GM12873 (cell line): ENCODE data around the gene C22orf39.

Experiments
- TF ChIP-seq, protein P1 (sequence below): IDR thresholded peaks from 2 replicates; pipeline ENCODE4 v1.5.1; 2012; ENCODE audit warnings: low read depth, mild to moderate bottlenecking, moderate library complexity, low read length, control low read depth; ENCODE audit not compliant: insufficient read depth; ENCODE audit errors: missing control alignments

C22orf39 gene

DNA sequence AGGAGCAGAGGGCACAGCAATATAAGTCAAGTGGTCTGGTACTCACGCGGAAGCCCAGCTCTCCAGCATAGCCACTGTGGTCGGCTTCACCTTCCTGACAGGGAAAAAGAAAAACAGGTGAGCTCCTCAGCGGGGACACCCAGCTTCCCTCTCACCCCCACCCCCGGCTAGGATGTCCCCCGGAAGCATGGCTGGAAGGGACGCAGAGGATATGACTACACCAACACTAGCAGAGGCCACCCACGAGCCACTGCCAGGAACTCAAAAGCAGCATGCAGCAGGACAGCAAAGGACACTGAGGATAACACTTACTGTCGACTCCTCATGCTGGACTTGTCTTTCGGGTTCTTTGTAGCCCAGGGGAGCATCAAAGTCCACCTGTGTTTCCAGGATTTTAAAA, 9.0 kb upstream of the C22orf39 start:
- TF ChIP-seq, protein P1, sequence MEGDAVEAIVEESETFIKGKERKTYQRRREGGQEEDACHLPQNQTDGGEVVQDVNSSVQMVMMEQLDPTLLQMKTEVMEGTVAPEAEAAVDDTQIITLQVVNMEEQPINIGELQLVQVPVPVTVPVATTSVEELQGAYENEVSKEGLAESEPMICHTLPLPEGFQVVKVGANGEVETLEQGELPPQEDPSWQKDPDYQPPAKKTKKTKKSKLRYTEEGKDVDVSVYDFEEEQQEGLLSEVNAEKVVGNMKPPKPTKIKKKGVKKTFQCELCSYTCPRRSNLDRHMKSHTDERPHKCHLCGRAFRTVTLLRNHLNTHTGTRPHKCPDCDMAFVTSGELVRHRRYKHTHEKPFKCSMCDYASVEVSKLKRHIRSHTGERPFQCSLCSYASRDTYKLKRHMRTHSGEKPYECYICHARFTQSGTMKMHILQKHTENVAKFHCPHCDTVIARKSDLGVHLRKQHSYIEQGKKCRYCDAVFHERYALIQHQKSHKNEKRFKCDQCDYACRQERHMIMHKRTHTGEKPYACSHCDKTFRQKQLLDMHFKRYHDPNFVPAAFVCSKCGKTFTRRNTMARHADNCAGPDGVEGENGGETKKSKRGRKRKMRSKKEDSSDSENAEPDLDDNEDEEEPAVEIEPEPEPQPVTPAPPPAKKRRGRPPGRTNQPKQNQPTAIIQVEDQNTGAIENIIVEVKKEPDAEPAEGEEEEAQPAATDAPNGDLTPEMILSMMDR: no peak

- TF ChIP-seq, protein P1: no peak
Observed at GRCh38 chr22:19455585-19456370, 8.3 kb upstream of the C22orf39 start.

GRCh38 chr22:19455033-19455432, 7.5 kb upstream of the C22orf39 start:
- TF ChIP-seq, protein P1: no peak

DNA sequence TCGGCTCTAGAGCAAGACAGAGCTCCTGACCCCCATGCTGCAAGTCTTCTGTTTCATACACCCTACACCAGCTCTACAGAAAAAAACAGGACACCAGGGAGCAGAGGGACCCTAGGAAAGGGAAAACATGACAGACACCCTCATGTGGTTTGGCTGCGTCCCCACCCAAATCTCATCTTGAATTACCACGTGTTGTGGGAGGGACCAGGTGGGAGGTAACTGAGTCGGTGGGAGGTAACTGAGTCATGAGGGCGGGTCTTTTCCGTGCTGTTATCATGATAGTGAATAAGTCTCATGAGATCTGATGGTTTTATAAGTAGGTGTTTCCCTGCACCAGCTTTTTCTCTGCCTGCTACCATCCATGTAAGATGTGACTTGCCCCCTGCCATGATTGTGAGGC, 6.6 kb upstream of the C22orf39 start:
- TF ChIP-seq, protein P1: no peak

- TF ChIP-seq, protein P1: no peak
Observed at GRCh38 chr22:19453718-19454117, 6.2 kb upstream of the C22orf39 start.

GRCh38 chr22:19451570-19451969, 4.1 kb upstream of the C22orf39 start:
- TF ChIP-seq, protein P1: no peak

DNA sequence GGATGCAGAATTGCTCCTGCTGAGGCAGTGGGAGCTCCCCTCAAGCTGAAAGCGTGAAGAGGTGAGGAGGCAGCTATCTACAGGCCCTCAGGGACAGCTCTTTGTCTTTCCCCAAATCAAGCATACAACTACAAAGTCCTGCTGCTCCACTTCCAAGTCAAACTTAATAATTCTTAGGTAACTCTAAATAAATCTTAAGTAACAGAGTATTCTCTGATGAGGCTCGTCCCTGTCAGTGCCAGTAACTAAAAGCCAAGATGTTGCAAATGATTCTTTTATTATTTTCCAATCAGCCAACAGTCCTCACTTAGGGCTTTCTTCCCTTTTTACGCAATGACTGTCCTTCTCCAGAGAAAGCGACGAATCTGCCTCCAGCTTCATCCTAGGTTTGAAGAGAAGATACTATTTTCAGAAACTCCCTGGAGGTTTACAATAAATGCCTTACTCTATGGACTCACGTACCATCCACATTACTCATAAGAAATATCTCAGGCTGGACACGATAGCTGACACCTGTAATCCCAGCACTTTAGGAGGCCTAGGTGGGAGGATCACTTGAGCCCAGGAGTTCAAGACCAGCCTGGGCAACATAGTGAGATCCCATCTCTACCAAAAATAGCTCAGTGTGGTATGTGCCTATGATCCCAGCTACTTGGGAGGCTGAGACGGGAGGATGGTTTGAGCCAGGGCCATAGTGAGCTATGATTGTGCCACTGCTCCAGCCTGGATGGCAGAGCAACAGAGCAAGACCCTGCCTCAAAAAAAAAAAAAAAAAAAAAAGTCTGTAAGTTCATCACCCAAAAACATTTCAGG, 3.1 kb upstream of the C22orf39 start:
- TF ChIP-seq, protein P1: no peak
